Skeletal muscle cell (primary cell): ENCODE results near the gene CSNK1D.

ENCODE experiments used
- DNase-seq: peaks from one replicate; pipeline ENCODE4 v3.0.0-alpha.2; 2010; ENCODE audit warnings: low read depth
- H3K4me3 ChIP-seq: 2 replicates; pipeline ENCODE4 v1.5.1; 2011; ENCODE audit warnings: low read depth, mild to moderate bottlenecking, control low read depth, low read length, moderate library complexity

Gene CSNK1D

GRCh38 chr17:82313195-82314011 is 39.9 kb upstream of the CSNK1D start:
- no peak overlapping the region for H3K4me3 ChIP-seq

GRCh38 chr17:82311971-82312370 is 38.5 kb upstream of the CSNK1D start:
- no peak overlapping the region for H3K4me3 ChIP-seq
- DNase-seq = no peak

More at GRCh38 chr17:82313195-82314011, 39.9 kb upstream of the CSNK1D start:
- DNase-seq = no peak

GRCh38 chr17:82310877-82311276 is 37.4 kb upstream of the CSNK1D start:
- DNase-seq = no peak
- H3K4me3 ChIP-seq = no peak overlapping the region

DNA sequence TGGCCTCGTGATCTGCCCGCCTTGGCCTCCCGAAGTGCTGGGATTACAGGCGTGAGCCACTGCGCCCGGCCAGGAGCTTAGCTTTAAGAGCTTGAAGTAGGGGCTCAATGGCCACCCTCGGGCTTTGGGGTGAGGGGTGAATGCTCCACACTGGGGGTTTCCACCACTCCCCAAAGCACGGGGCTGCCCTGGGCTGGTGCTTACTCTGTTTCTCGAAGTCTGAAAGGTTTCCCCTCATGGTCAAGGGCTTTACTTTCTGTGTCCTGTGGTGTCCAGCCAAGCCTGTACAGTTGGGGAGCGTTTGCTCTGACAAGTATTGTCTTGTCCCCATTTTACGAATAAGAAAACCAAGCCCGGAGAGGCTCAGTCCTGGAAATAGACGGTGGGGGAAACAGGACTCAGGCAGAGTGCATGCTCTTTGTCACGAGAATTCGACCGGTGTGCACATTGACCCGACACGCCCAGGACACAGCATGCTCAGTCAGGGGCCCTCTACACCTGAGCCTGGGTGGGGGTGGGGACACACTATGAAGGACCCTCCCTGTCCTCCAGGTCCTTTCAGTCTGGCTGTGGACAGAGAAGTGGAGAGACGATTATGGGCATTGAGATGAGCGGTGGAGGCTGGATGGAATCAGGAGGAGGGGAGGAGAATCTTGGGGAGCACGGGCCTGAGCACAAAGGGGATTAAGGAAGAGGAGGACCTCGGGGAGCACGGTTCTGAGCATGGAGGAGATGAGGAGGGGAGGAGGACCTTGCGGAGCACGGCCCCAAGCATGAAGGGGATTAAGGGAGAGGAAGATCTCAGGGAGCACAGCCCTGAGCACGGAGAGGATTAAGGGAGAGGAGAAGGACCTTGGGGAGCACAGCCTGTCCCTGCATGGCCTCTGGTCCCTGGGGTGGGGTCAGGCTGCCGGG is 36.4 kb upstream of the CSNK1D start:
- no peak overlapping the region for H3K4me3 ChIP-seq
- no peak for DNase-seq

GRCh38 chr17:82305727-82306300 is 32.3 kb upstream of the CSNK1D start:
- DNase-seq = no peak
- no peak overlapping the region for H3K4me3 ChIP-seq

DNA sequence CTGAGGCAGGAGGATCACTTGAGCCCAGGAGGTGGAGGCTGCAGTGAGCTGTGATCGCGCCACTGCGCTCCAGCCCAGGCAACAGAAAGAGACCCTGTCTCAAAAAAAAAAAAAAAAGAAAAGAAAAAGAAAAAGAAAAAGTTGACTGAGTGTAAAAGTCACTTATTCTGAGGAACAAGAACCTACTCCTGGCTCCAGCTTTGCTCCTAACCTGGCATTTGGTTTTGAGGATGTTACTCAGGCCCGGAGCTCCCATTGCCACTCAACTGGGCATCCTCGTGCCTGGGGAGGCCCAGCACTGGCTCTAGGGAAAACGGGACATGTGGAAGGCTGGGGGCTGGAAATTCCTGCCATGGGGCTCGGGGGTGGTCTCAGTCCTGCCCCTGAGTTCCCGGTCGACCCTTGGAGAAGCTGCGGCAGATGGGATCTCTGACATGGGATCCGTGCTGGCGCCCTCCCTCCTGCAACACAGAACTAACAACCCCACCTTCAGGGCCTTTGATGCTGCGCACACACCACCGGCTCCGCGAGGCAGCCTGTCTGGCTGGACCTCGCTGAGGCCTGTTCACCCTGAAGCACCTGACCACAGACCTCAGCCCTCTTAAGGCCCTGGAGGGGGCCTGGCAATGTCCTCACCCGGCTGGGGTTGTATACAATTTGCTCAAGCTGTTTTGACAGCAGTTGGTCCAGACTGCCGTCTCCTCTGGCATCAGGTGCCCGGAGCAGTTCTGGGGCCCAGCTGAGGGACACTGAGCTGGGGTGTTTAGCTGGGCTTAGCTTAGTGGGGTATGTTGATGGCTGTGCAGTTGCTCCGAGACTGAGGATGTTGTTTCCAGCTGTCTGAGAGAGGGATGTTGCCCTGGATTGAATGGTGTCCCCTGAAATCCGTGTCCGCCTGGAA is 31.6 kb upstream of the CSNK1D start:
- DNase-seq = no peak
- H3K4me3 ChIP-seq = no peak overlapping the region

GRCh38 chr17:82303944-82304808 is 30.7 kb upstream of the CSNK1D start:
- no peak for DNase-seq
- H3K4me3 ChIP-seq = no peak overlapping the region

DNA sequence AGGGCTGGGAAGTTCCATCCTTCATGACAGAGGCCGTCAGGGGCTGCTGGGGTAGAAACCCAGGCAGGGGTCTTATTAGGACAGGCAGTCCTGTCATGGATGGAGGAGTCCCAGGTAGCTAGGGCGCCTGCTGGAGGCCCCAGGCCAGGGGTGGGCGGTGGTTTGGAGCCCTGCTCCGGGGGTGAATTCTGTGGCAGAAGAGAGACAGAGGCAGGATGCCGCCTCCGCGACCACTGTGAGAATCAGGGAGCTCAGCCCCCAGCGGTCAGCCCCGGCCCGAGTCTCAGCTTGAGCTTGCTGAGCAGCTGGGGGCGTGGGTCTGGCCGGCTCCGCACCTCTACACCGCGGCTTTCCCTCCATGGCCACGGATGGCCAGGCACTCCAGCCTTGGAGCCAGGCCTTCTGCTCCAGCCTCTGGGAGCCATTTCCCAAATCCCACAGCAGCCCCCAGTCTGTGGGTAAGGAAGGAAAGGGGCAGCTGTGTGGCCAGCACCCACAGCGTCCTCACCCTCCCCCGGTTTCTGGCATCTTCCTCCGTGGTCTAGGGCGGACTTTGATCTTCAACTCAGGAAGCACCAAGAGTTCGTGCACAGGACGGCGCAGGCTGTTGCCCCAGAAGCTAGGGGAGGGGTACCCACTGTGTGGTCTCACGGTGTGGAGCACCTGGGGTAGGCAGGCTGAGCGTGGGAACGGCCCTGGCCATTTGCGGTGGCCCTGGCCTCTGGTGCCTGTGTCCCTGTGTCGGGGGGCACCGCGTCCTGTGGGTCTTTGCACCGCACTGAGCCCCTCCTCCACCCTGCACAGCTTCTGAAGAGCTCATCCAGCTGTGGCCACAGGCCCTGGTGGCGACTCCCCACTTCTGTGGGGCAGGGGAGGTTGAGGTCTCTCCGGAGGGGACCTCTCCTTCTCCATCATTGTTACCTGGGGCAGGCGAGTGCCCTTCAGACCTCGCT is 29.8 kb upstream of the CSNK1D start:
- no peak for DNase-seq
- no peak overlapping the region for H3K4me3 ChIP-seq

DNA sequence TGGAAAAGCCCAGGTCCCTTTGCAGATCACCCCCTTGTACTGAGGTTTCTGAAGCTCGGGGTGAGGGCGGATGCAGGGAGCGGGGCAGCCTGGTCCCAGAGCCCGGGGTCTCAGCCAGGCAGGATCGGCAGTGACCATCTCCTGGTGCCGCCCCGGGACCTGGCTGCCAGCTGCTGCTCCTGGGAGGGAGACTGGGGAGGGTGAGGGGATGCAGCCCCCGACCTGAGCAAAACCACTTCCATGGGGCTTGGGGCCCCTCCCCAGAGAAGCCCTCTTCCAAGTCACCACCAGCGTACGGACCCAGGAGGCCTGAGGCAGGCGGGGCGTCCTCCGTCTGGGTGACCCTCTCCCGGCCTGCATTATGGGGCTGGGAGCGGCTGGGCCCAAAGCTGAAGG is 29.1 kb upstream of the CSNK1D start:
- no peak overlapping the region for H3K4me3 ChIP-seq
- no peak for DNase-seq

DNA sequence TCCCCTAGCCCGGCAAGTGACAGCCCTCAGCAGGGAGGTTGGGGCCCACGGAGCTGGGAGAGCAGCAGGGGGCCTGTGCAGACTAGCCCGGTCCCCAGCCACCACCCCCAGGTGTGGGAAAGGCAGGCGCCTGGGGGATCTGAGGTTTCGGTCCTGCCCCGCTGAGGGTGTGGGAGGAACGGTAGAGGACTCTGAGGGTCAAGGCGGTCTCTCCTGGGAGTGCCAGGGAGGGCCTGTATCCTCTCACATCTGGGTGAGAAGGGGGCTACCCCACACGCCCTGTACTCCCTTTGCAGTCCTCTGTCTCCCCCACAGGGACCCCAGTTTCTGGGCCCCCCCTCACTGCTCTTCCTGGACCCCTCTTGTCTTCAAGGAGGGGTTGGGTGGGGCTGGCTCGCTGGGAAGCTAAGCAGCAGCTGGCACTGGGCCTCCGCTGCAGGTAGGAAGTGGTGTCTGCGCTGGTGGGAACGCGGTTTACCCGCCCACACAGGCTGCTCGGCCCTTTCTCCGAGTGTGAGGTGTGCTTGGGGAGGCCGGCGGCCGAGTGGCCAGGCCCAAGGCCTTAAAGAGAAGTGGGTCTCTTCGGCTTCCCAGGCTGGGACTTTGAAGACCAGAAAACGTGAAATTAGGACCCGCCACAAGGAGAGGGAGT is 28.5 kb upstream of the CSNK1D start:
- H3K4me3 ChIP-seq = no peak overlapping the region
- DNase-seq = no peak

DNA sequence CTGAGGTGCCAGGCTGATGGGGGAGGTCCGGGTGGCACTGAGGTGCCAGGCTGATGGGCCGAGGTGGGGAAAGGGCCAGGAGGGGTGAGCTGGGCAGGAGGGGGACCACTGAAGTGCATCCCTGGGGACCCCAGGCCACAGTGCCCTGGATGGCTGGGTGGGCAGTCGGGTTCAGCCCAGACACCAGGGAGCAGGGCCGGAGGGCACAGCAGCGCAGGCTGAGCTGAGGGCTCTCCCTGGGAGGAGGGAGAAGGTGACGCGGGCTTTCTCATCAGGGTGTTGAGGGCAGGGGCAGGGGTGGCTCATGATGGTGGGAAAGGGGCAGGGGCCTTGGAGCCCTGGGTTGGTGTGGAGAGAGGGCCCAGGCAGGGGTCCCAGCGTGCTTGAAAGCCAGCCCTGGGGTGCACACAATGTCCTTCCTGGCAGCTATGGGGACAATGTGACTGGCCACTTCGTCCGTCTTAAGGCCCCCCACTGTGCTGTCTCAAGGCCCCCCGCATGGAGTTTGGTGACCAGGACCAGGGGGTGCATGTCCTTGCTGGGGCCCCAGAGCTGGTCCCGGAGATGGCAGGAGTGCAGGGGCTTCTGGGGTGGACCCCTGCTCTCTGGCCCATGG is 27.9 kb upstream of the CSNK1D start:
- H3K4me3 ChIP-seq = no peak overlapping the region
- no peak for DNase-seq

DNA sequence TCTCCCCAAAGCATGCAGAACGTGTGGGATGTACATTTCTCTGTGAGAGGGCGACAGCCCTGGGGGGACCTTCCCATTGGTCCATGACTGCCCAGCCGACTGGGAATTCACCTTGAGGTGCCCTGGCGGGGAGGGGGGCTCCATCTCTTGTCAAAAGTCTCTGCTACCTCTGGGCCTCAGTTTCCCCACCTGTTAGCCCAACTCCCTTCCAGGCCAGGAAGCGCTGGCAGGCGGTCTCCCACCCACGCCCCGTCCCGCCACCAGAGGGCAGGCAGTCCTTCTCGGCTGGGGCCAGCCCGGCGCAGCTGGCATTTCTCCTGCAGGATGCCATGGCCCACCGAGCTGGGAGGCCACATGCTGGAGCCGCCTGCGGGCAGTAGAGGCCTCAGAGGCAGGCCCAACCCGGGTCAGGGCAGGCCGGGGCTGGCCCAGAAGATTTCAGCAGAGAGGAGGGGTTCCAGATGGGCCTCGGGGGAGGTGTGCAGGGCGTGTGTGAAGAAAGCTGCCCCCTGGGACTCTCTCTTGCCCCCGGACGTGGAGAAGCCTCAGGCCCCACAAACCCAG is 27.3 kb upstream of the CSNK1D start:
- no peak overlapping the region for H3K4me3 ChIP-seq
- no peak for DNase-seq

GRCh38 chr17:82300228-82300627 is 26.7 kb upstream of the CSNK1D start:
- no peak overlapping the region for H3K4me3 ChIP-seq
- no peak for DNase-seq

DNA sequence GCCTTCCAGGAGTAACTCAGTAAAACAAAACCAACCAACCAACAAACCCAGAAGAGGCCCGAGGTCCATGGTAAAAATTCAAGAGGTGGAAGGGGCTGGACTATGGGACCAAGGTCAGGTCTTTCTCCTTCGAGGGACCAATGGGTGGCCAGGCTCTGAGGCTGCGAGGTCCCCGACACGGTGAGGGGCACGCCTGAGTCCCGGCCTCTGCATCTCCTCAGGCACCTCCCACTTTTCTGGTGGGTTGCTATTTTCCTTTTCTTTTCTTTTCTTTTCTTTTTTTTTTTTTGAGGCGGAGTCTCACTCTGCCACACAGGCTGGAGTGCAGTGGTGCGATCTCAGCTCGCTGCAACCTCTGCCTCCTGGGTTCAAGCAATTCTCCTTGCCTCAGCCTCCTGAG is 26.0 kb upstream of the CSNK1D start:
- no peak overlapping the region for H3K4me3 ChIP-seq
- no peak for DNase-seq

DNA sequence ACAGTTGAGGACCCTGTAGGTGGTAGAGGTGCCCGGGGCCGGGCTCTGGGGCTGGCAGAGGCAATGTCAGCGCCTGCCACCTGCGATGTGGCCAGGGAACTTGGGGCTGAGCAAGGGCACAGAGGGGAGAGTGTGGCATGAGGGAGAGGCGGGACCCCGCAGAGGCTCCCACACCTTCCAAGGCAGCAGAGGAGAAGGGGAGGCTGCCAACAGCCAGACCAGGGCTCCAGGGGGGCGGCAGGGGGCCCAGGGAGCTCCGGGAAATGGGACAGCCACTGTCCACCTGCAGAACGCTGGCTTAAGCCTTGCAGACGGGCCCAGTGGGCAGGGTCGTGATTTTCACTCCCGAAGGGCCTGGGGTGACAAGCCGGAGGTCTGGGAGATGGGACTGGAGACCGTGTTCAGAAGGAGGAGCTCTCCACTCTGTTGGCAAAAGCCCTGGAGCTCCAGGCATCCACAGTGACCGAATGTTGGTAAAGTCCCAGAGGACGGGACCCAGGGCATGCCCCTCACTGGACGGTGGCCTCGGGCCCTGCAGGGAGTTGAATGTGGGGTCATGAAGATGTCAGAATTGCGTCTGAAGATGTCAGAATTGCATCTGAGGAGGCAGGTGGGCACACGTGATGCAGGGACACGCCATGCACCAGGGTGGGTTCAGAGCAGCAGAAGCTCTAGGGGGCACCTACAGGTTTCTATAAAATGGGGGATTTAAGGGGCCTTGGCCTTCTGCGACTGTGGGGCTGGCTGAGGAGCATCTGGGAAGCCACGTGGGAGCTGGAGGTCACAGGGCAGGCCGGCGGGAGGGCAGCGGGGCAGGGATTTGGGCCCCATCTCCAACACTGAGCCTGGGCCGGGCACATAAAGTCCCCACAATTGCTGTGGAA is 25.3 kb upstream of the CSNK1D start:
- DNase-seq = no peak
- H3K4me3 ChIP-seq = peak overlapping the region; percentile 41
